HG03558 (cell line): ENCODE results near the gene IPO5.
"Not testable (repeated sequence)": the region's sequence is repeated elsewhere in the genome, so short reads cannot be mapped to it uniquely, and the experiment has no call there.

Experiments
- ATAC-seq: cut with Tn5 transposase; IDR thresholded peaks from one replicate; pipeline ENCODE4 v1.9.1; 2021; ENCODE audit warnings: moderate number of reproducible peaks; ENCODE audit not compliant: unreplicated experiment; ENCODE audit errors: extremely low read depth

Gene IPO5

GRCh38 chr13:98004107-98004506 is 50.6 kb downstream of the IPO5 start:
- ATAC-seq, result no peak

- ATAC-seq, result not testable (repeated sequence)
These were observed 51.5 kb downstream of the IPO5 start for GRCh38 chr13:98004997-98005396.

- no peak for ATAC-seq
These were observed 53.5 kb downstream of the IPO5 start for GRCh38 chr13:98007001-98007400.

- no peak for ATAC-seq
These were observed 59.8 kb downstream of the IPO5 start for GRCh38 chr13:98013241-98013640.

- no peak for ATAC-seq
These were observed 61.3 kb downstream of the IPO5 start for GRCh38 chr13:98014766-98015165.

GRCh38 chr13:98018293-98018692 is 64.8 kb downstream of the IPO5 start:
- no peak for ATAC-seq

GRCh38 chr13:98019186-98019585 is 65.7 kb downstream of the IPO5 start:
- ATAC-seq, result no peak

- ATAC-seq, result no peak
These were observed 66.8 kb downstream of the IPO5 start for GRCh38 chr13:98020271-98020670.

GRCh38 chr13:98022210-98022609 is 68.7 kb downstream of the IPO5 start:
- no peak for ATAC-seq

GRCh38 chr13:98025480-98026025 is 72.1 kb downstream of the IPO5 start:
- ATAC-seq, result no peak

- no peak for ATAC-seq
These were observed 73.0 kb downstream of the IPO5 start for GRCh38 chr13:98026457-98026857.

GRCh38 chr13:98032168-98032567 is 78.7 kb downstream of the IPO5 start:
- ATAC-seq, result no peak

- ATAC-seq, result no peak
These were observed 80.1 kb downstream of the IPO5 start for GRCh38 chr13:98033277-98034247.

GRCh38 chr13:98035373-98035772 is 81.9 kb downstream of the IPO5 start:
- ATAC-seq, result no peak

- ATAC-seq, result not testable (repeated sequence)
These were observed 83.3 kb downstream of the IPO5 start for GRCh38 chr13:98036564-98037302.

- no peak for ATAC-seq
These were observed 85.8 kb downstream of the IPO5 start for GRCh38 chr13:98039261-98039660.

GRCh38 chr13:98039964-98040363 is 86.5 kb downstream of the IPO5 start:
- ATAC-seq, result no peak

GRCh38 chr13:98041081-98041820 is 87.8 kb downstream of the IPO5 start:
- no peak for ATAC-seq

- no peak for ATAC-seq
These were observed 90.8 kb downstream of the IPO5 start for GRCh38 chr13:98044301-98044700.

- not testable (repeated sequence) for ATAC-seq
These were observed 94.3 kb downstream of the IPO5 start for GRCh38 chr13:98047785-98048184.
